Stimulated activated CD8-positive, alpha-beta memory T cell treated with anti-CD3 and anti-CD28 coated beads, Interleukin-15, amount 100 ng/mL, for 4 hours (primary cell): ENCODE data around the gene HOXB8.

Experiments
- DNase-seq, 2 donors: peaks; one replicate each; pipeline ENCODE4 v3.0.0-alpha.2; 2020; ENCODE audit warnings: low read depth in 2 of 2

Gene HOXB8

DNA sequence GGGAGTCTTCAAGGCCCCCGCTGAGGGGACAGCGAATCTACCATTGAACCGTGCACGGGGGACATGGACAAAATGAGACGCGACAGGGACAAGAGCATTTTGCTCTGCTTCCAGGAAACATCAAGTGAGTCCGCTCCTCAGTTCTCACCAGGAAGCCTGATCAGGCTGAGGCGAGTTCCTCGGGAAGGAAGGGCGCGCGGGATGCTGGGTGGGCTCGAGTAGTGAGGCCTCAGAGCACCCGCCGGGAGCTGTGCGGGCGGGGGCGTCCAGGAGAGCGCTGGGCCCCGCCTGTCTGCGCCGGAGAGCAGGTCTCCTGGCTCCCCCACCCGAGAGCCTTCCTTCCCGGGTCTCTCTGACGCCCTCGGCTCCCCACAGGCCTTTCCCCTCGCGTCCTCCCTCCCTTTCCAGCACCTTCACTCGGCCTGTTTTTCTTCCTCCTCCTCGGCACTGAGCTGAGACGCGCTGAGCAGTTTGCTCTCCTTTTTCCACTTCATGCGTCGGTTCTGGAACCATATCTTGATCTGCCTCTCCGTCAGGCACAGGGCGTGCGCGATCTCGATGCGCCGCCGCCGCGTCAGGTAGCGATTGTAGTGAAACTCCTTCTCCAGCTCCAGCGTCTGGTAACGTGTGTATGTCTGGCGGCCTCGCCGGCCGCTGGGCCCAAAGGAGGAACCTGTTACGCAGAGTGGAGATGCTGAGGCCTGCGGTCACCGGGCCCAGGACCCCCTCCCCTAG lies 18.9 kb downstream of the HOXB8 start:
- DNase-seq, result no peak

DNA sequence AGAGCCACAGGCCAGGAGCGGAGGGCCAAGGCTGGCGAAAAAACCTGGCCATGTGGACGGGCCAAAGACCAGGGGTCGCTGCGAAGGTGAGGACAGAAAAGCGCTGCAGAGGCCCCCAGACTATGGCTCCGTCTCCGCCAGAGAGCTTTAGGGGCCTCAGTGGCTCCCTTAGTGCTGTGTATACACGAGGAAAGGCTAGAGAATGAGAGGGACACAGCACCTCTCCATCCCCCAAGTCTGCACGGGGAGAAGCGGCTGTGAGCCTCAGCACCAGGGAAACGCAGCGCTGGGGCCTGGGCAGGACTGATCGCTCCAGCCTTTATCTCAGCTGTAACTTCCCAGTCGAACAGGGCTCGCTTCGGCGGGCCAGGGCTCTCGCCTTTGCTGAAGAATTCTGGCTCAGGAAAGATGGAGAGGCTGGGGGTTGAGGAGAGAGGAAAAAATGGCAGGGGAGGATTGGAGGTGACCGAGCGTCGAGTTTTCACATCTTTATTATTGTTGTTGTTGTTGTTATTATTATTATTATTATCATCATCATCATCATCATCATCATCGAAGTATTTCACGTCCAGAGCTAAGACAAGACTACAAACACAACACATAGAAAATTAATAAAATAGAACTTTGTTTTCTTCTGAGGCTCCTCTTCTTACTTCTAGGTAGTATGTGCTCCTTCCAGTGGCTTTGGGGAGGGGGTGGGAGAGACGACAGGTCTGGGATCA lies 19.7 kb downstream of the HOXB8 start:
- no peak for DNase-seq

DNA sequence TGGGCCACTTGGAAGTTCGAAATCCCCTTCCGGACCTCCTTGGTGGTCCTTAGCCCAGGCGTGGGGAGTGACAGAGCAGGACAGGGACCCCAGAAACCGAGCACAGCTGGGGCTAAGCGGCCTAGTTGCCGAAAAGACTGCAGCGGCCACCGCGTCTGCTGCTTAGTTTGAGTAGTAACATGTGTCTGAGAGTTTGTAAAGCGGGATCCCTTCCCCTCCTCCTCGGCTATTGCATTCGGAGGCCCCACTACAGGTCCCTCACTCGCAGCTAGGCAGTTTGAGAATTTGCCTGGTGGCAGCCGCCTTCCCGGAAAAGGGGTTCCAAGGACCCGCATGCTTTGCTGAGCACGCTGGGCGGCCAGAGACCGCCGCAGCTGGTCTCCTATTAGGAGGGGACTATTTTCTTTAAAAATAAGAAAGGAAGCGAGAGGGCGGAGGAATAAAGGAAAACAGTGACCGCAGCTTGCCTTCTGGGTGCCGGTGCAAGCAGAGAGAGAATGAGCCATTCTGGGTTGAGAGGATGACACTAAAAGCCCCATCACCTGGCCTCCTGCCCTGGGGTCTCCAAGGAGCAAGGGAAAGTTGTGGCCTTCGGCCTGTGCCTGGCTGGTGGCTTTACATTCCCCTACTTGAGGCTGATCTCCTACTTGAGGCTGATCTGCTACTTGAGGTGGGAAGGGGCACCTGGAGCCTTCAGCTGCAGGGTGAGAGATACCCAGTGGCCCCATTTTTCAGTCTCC lies 20.4 kb downstream of the HOXB8 start:
- DNase-seq, result no peak

DNA sequence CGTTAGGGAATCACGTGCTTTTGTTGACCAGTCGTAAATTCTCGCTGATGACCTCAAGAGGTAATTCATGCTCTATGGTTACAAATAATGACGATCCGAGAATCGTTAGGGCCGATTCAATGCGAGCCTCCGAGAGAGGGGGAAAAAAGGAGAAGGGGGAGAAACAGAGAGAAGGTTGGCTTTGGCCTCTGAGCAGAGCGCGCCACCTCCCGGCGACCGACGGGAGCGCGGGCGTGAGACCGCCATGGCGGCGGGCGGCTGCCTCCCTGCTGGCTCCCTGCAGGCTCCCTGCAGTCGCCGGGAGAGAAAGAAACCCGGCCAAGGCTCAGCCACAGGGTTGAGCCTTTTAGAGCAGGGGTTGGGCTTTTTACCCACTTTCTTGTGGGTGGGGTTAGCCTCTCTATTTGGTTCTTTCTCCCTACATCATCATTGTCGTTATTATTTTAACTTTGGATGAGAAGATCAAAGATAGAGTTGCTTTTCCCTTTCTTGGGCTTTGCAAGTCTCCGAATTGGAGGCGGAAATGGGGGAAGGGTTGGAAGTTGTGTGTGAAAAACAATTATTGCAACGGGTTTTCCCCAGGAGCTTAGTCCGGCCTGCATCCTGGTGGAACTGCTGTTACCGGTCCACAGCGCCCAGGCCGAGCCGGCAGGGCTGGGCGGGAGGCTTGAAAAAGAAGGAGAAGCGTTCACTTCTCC lies 21.1 kb downstream of the HOXB8 start:
- peak; percentile 45 to 51 for DNase-seq

DNA sequence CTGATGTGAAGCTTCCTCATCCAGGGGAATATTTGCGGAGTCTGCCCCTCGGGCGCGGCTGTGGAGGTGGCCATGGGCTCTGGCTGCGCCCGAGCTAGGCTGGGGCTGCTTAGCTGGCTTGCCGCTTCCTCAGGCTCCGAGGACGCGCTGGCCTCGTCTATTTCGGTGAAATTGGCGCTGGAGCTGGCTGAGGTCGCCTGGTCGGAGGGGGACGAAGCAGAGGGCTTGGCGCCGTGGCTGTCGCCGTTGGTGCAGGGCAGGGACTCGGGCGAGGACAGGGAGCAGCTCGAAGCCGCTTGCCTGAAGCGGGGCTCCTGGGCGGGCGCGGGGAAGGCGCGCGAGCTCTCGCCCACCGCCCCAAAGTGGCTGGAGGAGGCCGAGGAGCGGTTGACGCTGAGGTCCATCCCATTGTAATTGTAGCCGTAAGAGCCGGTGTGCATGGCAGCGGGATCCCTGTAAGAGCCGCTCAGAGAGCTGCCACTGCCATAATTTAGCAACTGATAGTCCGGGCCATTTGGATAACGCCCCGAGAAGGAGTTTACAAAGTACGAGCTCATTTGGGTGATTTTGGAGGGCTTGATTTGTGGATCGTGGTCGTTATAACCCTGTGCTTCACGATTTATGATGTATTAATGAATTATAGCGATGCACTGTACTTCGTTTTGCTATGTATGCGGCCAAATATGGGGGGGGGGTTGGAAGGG lies 21.8 kb downstream of the HOXB8 start, which contains the start of gene HOXB5:
Gene HOXB5, minus strand, starts transcription at position 654 of the 704 bp plus-strand sequence. Its CDS starts 97 bp downstream, at position 557.
- no peak for DNase-seq

DNA sequence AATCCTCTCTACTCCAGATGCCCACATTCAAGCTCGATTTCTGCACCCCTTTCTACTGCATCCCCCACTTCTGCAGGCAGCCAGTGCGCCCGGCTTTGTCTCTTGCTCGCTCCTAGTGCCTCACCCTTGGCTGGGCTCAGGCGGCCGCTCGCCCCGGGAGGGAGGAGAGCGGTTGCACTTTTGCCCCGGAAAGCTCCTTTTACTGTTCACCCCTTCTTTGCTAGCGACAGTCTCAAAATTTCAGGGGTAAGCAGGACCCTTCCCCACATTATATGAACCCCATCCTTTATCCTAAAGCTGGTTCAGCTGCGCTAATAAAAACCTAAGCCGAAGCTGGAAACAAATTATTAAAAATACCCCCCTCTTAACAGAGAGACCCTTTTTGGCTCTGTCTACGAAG lies 22.5 kb downstream of the HOXB8 start:
- DNase-seq, result no peak

DNA sequence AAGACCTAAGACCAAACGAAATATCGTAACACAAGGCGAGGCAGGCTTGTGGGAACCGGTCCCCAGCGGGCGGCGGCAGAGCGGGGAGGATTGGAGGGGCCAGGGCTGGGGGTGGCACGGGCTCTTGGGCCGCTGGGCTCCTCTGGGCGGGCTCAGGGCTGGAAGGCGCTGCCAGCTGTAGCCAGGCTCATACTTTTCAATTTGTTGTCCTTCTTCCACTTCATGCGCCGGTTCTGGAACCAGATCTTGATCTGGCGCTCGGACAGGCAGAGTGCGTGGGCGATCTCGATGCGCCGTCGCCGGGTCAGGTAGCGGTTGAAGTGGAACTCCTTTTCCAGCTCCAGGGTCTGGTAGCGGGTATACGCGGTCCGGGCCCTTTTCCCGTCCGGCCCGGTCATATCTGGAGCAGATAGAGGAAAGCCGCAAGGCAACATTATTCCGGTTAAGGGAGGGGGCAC lies 23.0 kb downstream of the HOXB8 start:
- DNase-seq, result no peak

DNA sequence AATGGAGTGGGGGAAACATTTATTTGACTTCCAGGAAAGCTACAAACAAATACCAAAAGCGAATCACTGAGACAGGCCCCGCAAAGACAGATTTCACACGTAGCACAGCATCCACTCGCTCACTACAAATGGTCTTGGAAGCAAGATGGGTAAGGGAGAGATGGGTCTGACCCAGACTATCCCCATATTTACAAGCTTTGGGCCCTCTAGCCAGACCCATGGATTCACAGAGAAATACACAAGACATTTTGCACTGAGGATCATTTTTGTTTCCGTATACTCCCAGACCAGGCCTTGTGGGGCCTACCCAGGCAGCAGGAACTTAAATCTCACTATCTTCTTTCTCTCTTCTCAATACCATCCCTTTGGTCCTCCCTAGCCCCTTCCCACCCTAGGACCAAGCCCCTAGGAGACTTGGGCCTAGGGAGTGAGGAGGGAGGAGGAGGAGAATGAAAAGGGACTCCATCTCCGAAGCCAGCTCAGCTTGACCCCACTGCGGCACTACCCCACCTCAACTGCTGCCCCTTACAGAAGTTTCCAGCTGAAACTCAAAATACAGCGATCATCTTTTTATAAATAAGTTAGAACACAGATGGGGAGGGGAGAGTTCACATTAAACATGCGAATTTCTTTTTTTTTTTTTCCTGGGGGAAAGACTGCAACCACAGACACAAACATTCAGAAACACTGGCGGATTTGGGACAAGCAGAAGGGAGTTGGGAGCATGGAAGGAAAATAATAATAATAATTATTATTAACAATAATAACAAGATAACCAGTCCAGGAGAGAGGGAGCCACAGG lies 23.6 kb downstream of the HOXB8 start:
- DNase-seq, result no peak

DNA sequence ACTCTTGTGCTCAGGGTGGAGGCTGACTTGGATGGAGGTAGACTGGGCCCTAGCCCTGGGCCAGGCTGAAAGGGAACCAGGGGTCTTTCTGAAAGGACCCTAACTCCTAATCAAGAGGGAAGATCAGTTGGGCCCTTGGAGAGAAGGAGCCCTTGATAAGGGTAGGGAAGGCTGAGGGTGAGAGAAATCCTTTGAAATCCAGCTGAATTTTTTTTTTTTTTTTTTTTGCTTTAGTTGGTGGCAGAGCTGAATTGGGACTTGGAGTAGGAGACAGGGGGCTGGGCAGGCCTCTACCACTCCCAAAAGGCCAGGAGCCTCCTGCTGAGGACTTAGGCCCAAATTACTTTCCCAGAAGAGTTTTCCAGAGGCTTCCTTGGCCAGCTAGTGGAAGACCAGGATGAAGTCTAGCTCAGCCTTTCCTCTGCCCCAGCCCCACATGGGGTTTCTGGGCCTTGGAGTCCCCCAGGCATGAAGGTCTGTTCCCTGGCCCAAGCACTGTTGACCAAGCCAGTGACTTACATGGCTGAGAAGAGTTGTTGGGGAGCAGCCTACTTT lies 24.4 kb downstream of the HOXB8 start:
- DNase-seq, result no peak

DNA sequence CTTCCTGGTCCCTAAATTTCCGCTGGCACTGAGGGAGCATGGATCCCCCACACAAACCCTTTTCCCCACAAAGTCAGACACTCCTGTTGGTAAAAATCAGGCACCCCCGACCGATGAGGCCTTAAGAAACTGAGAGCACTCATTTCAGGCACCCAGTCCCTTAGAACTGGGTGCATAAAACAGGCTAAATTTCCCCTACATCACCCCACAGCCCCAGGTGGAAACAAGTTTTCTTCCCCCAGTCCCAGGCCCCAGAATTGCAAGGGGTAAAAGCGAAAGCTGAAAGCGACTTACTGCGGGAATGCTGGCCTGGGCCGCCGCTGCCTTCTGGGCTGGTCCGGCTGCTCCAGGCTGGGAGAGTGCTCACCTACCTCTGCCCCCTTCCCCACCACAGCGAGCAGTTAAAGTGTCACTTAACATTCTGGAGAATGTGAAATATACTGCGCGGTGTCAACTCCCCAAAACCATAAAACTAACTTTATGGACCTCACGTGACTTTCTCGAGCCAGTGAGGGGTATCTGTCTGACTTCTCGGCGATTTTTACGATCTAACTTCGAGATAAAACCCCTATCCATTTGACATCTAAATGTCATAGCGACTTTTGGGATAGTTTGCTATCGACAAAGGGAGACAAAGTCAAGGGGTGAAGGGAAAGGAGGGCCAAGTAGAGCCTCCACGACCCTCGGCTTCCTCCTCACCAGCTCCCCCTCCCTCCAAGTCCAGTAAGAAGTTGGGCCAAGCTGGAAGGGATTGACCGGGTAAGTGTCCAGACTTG lies 25.1 kb downstream of the HOXB8 start, which contains the start of gene HOXB3:
Gene HOXB3, minus strand, starts transcription at position 411 of the 776 bp plus-strand sequence. CDS start 37,767 bp downstream, outside the sequence.
- DNase-seq, result no peak

DNA sequence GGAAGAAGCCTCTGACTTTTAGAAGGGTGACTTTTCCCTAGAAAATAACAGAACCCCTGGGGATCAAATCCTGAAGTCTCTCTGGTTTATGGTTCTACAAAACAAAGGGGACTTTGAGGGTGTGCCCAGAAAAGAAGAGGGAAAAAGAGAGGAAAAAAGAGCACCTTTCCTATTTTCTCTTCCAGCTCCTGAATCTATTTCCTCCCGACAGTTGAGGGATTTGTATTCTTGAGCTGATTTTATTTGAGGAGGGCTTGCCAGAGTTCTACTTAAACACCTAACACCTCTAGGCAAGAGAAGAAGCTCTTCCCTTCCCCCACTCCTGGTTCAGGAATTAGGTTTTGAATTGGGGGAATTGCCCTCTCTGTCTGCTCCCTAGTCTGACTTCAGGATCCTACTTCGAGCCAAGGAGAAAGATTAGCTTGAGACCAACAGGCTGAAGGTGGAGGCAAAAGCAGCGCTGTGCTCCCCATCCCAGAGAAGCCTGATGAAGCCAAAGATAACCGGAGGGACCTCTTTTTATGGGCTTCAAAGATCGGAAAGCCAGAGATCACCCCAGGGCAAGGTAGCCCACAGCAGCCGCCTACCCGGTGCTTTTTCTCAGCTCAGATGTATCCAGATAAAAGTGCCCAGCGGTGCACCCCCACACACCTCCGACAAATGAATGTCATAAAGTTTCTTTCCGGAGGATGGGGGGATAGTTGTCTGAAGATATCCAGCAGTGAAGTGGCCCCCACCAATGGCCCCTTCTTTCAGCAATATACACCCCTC lies 25.8 kb downstream of the HOXB8 start:
- DNase-seq, result no peak

DNA sequence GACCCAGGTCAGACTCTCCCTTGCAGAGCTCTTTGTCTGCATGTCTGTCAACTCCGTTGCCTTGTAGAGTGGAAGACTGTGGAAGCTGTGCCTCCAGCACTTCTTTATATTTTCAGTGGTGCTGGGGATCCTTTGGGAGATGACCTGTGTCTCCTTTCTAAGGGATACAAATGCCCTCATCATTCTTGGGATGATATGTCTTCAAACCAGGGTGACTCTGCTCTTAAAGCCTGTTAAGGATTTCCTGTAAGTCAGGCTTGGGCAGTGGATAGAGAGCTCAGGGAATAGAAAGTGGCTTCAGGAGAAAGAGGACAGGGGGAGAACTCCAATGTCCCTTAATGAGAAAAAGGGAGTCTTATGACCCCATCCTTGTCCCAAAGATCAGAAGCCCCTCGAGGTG lies 26.6 kb downstream of the HOXB8 start:
- DNase-seq, result no peak

DNA sequence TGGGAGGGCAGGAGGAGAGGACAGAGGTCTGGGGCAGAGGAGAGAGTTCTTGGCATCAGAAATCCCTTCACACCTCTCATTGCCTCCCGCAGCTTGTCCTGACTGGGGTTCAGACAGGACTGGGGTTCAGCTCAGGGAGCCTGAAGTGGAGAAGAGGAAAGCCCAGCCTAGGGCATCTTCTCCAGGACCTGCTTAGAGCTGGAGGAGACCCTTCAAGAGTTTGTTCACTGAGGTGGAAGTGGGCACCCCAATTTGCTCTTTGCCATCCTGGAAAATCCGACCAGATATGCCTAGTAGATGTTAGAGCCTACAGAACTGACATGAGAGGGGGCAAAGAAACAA lies 27.0 kb downstream of the HOXB8 start:
- no peak for DNase-seq

DNA sequence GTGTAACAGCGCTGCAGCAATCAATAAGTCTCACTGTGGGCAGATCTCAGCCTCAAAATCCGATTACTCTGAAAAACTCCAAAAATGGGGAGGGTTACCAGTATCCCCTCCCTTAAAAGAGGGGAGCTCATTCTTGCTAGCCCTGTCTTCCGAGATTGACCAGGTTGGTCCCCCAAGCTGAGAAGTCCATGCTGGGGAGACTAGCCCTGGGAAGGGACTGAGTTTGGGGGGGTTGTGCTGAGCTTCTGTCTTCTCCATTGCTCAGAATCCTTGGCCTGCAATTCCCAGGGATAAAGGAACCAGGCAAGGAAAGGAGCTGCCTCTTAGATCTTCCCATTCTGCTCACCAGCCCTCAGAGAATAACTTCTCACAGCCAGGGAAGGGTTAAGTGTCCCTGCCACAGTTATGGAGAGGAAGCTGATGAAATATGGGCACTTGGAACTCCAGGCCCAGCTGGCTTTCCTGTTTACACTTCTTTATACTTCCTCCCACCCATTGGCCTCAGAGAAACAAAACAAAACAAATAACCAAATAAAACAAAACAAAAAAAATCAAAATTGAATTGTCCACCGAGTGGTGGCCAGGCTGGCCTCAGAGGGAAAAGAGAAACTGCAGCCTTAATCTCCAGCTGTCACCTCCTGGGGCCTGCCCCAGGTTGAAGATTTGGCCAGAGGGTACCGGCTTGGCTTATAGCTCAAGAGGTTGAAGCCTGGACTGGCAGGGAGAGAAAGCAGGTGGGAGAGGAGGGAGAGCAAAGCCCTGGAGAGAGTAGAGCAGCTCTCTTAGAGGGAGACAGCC lies 27.6 kb downstream of the HOXB8 start:
- DNase-seq, result no peak

DNA sequence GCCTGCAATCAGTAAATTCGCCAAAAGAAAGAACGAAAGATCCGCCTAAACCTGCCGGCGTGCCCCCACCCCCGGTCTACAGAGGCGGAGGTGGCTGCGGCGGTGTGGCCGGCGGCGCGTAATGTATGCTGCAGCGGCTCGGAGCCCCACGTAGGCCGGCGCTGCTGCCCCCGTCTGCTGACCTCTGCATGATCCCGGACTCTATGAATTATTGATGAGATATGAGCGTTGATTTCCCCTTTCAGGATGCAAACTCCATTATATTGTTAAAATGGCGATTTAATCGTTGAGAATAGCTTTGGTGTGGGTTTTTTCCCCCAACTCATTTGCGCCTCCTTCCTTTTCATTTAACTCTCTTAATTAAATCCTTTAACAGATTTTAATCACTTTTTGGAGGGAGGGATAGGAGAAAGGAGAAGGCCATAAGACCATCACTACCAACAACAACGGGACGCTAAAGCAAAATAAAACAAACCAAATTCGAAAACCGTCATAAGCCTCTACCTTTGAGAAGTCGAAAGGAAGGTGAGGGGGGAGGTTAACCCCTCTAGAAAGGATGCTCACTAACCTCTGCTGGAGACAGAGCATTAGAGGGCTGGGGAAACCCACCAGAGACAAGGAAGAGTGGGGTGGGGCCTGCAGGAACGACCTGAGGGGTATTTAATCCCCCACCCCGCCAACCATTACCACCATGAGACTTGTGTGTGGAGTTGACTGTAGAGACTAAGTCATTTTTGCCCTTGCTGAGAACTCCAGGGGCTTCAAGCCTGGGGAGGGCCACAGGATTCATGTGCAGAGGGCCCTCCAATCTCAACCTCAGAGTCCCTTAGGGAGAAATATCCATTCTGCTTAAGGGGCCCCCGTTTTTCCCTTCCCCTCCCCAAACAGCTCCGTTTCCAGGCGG lies 28.5 kb downstream of the HOXB8 start:
- DNase-seq, result no peak

DNA sequence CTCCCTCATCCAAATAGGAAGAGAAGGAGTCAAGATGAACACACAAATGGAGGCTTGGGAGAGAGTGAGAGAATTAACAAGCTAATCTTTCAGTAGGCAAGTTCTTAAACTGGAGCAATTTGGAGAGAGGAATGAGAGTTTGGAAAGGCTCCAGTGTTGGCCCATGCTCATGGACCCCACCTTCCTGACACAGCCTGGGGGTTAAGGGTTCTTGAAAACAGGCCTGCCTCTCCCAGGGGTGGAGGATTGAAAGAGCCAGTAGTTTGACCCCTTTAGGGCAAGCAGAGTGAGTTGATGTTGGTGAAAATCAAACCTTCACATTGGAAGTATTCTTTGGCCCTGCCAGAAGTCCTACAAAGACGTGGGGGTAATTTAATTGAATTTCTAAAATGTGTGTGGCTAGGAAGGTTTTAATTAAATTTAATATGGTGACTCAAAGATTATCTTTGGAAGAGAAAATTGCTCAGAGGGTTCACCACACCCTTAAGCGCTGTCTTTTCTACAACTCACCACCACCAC lies 30.8 kb downstream of the HOXB8 start:
- DNase-seq, result no peak
